Mammary epithelial cell (primary cell): ENCODE data around the gene TMEM203.

Source experiments
- CTCF ChIP-seq, 2 donors: IDR thresholded peaks in 1 of 2; conservative IDR thresholded peaks in 1 of 2; 2 replicates each; pipeline ENCODE4 v1.5.1; 2011 to 2012; ENCODE audit warnings: inconsistent platforms in 2 of 2, low read length in 2 of 2, mild to moderate bottlenecking in 2 of 2, control low read depth in 1 of 2, low read depth in 1 of 2; ENCODE audit not compliant: insufficient read depth in 1 of 2; ENCODE audit errors: extremely low read depth in 1 of 2
- EZH2 ChIP-seq: IDR thresholded peaks from 2 replicates; pipeline ENCODE4 v1.6.1; 2012; ENCODE audit warnings: low read length, inconsistent platforms, borderline replicate concordance

DNA sequence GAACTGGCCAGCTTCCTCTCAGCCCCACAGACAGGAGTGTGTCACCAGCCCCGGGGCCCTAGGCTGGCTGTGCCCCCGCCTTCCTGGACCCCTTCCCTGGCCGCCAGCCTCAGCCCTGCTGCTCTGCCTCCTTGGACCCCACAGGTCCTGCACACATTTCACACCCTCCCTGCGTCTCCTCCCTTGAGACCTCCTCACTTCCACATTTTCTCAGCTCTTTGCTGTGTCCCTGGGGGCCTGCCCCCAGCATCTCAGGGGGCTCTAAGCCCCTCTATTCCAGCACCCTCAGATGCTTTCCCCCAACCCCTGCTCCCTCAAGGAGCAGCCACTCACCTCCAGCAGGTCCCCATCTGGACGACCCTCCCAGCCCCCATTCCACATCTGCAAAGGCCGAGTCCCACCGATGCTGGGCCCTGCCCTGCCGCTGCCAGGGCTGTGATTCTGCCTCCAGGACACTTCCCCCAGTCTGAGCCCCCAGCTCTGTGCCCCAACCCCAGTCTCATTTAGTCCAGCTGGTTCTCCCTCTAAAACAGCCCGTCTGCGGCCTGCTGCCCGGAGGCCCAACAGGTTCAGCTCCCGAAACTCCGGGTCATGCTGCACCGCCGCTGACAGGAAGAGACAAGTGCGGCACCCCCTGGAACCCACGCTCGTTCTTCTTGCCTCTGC, 29.4 kb upstream of the TMEM203 start:
- TF ChIP-seq CTCF (conservative IDR thresholded peaks at IDR 0.05 in 1 of 2, IDR thresholded peaks at IDR 0.05 in 1 of 2; ENCODE audit: extremely low read depth in 1 of 2, insufficient read depth in 1 of 2, low read depth in 1 of 2, low read length in 2 of 2) (no peak), EZH2 (no peak)
